HCT116 (cell line): ENCODE measurements around the gene PNLIPRP3. TPM values are rescaled to one million over a fixed set of nuclear protein-coding genes. Genes with fewer than 3 reads are reported as not detected.

Experiments
- ATAC-seq: fragments of 200-7000 bp; cut with Tn5 transposase; 2 replicates; pipeline ENCODE4 v1.9.1; 2020; ENCODE audit warnings: mild to moderate bottlenecking, moderate library complexity
- BruUV-seq: library from RNA; stranded (reverse); fragments of 400-500 nt; replicated peaks from 2 replicates; lab custom pipeline; 2021; lab: Mats Ljungman, UMichigan
- CTCF ChIA-PET: fragments of 300-600 bp; sonication (Branson Sonifier 250); formaldehyde crosslinking; loops from one replicate; lab custom pipeline; 2021; ENCODE audit warnings: antibody characterized with exemption; lab: Charles Lee
- POLR2A ChIA-PET: fragments of 300-600, 350-600 bp; sonication (Branson Sonifier 250); formaldehyde crosslinking; loops from one replicate; lab custom pipeline; 2021; ENCODE audit warnings: antibody characterized with exemption; lab: Charles Lee
- RAD21 ChIA-PET, 2 experiments: fragments of 300-600 bp; sonication (Branson Sonifier 250); formaldehyde crosslinking; loops; one replicate each; lab custom pipeline; 2023; ENCODE audit warnings: low total read pairs in 2 of 2; ENCODE audit not compliant: uncharacterized antibody in 2 of 2, unreplicated experiment in 2 of 2, low non-redundant PET in 1 of 2; lab: Charles Lee
- DNase-seq: peaks from one replicate; pipeline ENCODE4 v3.0.0-alpha.2; 2010; ENCODE audit warnings: low read depth, low spot score
- H2AFZ ChIP-seq: fragments of 200-600 bp; shearing (Covaris generic), sonication (generic); 2 replicates; pipeline ENCODE4 v1.6.1; 2017; ENCODE audit warnings: low read depth, mixed run types, mixed read lengths, antibody characterized with exemption, low read length; ENCODE audit not compliant: poor library complexity, severe bottlenecking
- H3K27ac ChIP-seq: 2 replicates; pipeline ENCODE4 v1.5.1; 2012; ENCODE audit warnings: low read depth, low read length
- H3K27me3 ChIP-seq: fragments of 200-600 bp; sonication (generic); 2 replicates; pipeline ENCODE4 v1.6.1; 2016; ENCODE audit warnings: mixed run types, low read length, mixed read lengths; ENCODE audit not compliant: insufficient read depth
- H3K36me3 ChIP-seq, 2 experiments: fragments of 200-500 bp in 1 of 2; fragments of 200-600 bp in 1 of 2; sonication (Bioruptor generic) in 1 of 2; sonication (generic) in 1 of 2; 2 replicates each; pipeline versions ENCODE4 v1.5.1 to v1.6.1; 2014 to 2016; ENCODE audit warnings: low read length in 2 of 2, inconsistent platforms in 1 of 2, mixed read lengths in 1 of 2, mixed run types in 1 of 2; ENCODE audit not compliant: insufficient read depth in 2 of 2, control insufficient read depth in 1 of 2
- H3K4me1 ChIP-seq, 2 experiments: fragments of 200-600 bp in 1 of 2; sonication (generic) in 1 of 2; 2 replicates each; pipeline versions ENCODE4 v1.5.1 to v1.6.1; 2012 to 2017; ENCODE audit warnings: low read length in 2 of 2, inconsistent platforms in 1 of 2, mild to moderate bottlenecking in 1 of 2, mixed read lengths in 1 of 2, mixed run types in 1 of 2, moderate library complexity in 1 of 2; ENCODE audit not compliant: insufficient read depth in 2 of 2, control insufficient read depth in 1 of 2
- H3K4me2 ChIP-seq: fragments of 200-600 bp; sonication (generic); 2 replicates; pipeline ENCODE4 v1.6.1; 2017; ENCODE audit warnings: mixed run types, low read length, mixed read lengths
- H3K4me3 ChIP-seq, 2 experiments: fragments of 200-600 bp in 1 of 2; sonication (generic) in 1 of 2; replicated peaks in 1 of 2; 2 replicates each; pipeline ENCODE4 v1.5.1; 2011 to 2016; ENCODE audit warnings: low read length in 2 of 2, control low read depth in 1 of 2, low read depth in 1 of 2, mild to moderate bottlenecking in 1 of 2, mixed read lengths in 1 of 2, mixed run types in 1 of 2
- H3K79me2 ChIP-seq: fragments of 200-600 bp; sonication (generic); 2 replicates; pipeline ENCODE4 v1.6.1; 2017; ENCODE audit warnings: mild to moderate bottlenecking, mixed run types, low read length, moderate library complexity, mixed read lengths; ENCODE audit not compliant: insufficient read depth
- H3K9ac ChIP-seq: fragments of 200-600 bp; sonication (generic); 2 replicates; pipeline ENCODE4 v1.6.1; 2016; ENCODE audit warnings: low read length, mixed read lengths
- H3K9me2 ChIP-seq: fragments of 200-600 bp; sonication (generic), shearing (Covaris generic); 2 replicates; pipeline ENCODE4 v1.6.1; 2017; ENCODE audit warnings: mixed run types, mild to moderate bottlenecking, moderate library complexity; ENCODE audit not compliant: insufficient read depth
- H3K9me3 ChIP-seq, 2 experiments: fragments of 200-500 bp in 1 of 2; fragments of 200-600 bp in 1 of 2; sonication (Bioruptor generic) in 1 of 2; sonication (generic) in 1 of 2; 2 replicates each; pipeline ENCODE4 v1.6.1; 2014 to 2017; ENCODE audit warnings: low read length in 2 of 2, mixed read lengths in 2 of 2, inconsistent platforms in 1 of 2, low read depth in 1 of 2, mild to moderate bottlenecking in 1 of 2, mixed run types in 1 of 2, moderate library complexity in 1 of 2; ENCODE audit not compliant: control insufficient read depth in 1 of 2, insufficient read depth in 1 of 2
- H4K20me1 ChIP-seq: fragments of 200-600 bp; sonication (generic), shearing (Covaris generic); 2 replicates; pipeline ENCODE4 v1.6.1; 2017; ENCODE audit warnings: mixed run types, mild to moderate bottlenecking, moderate library complexity; ENCODE audit not compliant: insufficient read depth
- CEBPB ChIP-seq: IDR thresholded peaks from 2 replicates; pipeline ENCODE4 v1.6.1; 2012; ENCODE audit warnings: low read depth
- EGR1 ChIP-seq: IDR thresholded peaks from 2 replicates; pipeline ENCODE4 v1.6.1; 2012; ENCODE audit warnings: low read depth
- EZH2 ChIP-seq: fragments of 200-600 bp; sonication (generic); IDR thresholded peaks from 2 replicates; pipeline ENCODE4 v1.6.1; 2017; ENCODE audit warnings: antibody characterized with exemption, mixed run types
- RAD21 ChIP-seq: IDR thresholded peaks from 2 replicates; pipeline ENCODE4 v1.6.1; 2012; ENCODE audit warnings: low read depth, mild to moderate bottlenecking
- YY1 ChIP-seq: IDR thresholded peaks from 2 replicates; pipeline ENCODE4 v1.6.1; 2011; ENCODE audit warnings: low read length, low read depth, moderate library complexity, mild to moderate bottlenecking; ENCODE audit not compliant: insufficient replicate concordance; ENCODE audit errors: extremely low read depth
- ZFX ChIP-seq: fragments of 450-650 bp; IDR thresholded peaks from 2 replicates; pipeline ENCODE4 v1.6.1; 2017
- intact Hi-C: fragments of 100-400 bp; cut with micrococcal nuclease; formaldehyde crosslinking; loops from 2 replicates; pipeline ENCODE4 v1.10.0; 2022
- total RNA-seq: library from RNA; stranded (reverse); gene quantifications from one replicate; pipeline ENCODE4 v1.2.1, GENCODE V29; 2021; ENCODE audit not compliant: unreplicated experiment
- TF ChIP-seq, protein P1 (sequence below): IDR thresholded peaks from 2 replicates; pipeline ENCODE4 v1.6.1; 2012; ENCODE audit warnings: low read depth
- TF ChIP-seq, protein P2 (sequence below), 3 experiments: fragments of 200-600 bp in 1 of 3; sonication (generic) in 1 of 3; IDR thresholded peaks in 2 of 3; conservative IDR thresholded peaks in 1 of 3; 2 replicates each; pipeline ENCODE4 v1.5.1; 2012 to 2017; ENCODE audit warnings: low read depth in 2 of 3, low read length in 2 of 3, antibody characterized with exemption in 1 of 3, borderline replicate concordance in 1 of 3, control low read depth in 1 of 3, mild to moderate bottlenecking in 1 of 3, mixed read lengths in 1 of 3, mixed run types in 1 of 3, moderate library complexity in 1 of 3; ENCODE audit not compliant: insufficient read depth in 1 of 3
- TF ChIP-seq, protein P3 (sequence below): IDR thresholded peaks from 2 replicates; pipeline ENCODE4 v1.6.1; 2011; ENCODE audit warnings: mild to moderate bottlenecking, low read length, moderate library complexity; ENCODE audit not compliant: insufficient replicate concordance; ENCODE audit errors: extremely low read depth

PNLIPRP3 gene
- total RNA-seq, 1 experiment from 2014 or later, result not detected

DNA sequence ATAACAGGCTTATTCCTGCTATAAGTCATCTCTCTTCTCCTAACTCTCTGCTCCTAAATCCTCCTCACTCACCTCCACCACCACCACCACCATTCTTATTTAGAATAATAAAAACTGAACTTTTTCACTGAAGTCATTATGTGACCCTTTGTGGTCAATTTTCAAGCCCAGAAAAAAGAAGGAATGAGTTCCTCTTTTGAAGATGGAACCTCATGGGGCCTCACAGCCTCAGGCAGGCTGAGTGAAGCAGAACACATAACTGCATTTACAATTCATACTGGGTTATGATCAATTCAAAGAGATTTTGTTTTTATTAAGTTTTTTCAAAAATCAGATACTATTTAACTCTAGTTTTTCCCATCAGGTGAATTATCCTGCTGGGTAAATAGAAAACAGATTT lies 29.8 kb downstream of the PNLIPRP3 start:
- Histone ChIP-seq H3K9ac (no peak overlapping the region), H3K4me1 (no peaks in the 10 kb centered on the region), H3K4me2 (no peak overlapping the region), H3K79me2 (no peaks in the 10 kb centered on the region), H3K9me2 (no peaks in the 10 kb centered on the region), H3K27me3 (peaks cover 26% of the 10 kb centered on the region), H3K36me3 (no peaks in the 10 kb centered on the region), H3K9me3 (no peaks in the 10 kb centered on the region), H4K20me1 (no peaks in the 10 kb centered on the region), H3K4me3 (no peak overlapping the region), H2AFZ (no peak overlapping the region), H3K27ac (no peak overlapping the region)
- TF ChIP-seq ZFX (no peak), EGR1 (no peak)
- ATAC-seq, result no peak
- no peak for DNase-seq
- ChIA-PET RAD21 (no interaction called here), CTCF (no interaction called here), POLR2A (no interaction called here)
- no TSS peak for BruUV-seq
- intact Hi-C loops, result no loop called here

DNA sequence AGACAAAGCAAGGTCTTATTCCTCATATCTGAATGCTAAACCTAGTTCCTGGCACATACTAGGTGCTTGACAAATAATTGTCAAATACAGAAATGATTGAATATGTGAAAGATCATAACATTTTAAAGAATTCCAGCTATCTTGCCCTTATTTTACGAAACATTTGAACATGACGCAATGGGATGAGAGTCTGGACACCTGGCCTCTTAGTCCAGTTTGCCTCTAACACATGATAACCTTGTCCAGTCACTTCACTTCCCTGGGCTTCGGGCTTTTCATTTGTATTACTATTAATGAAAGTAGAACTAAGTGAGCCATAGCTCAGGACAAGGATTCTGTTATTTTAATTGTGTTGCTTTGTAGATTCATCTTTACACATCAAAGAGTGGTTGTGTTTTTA lies 32.6 kb downstream of the PNLIPRP3 start:
- Histone ChIP-seq H3K9ac (no peak overlapping the region), H3K27ac (no peak overlapping the region), H2AFZ (no peak overlapping the region), H3K4me1 (no peaks in the 10 kb centered on the region), H3K9me3 (no peaks in the 10 kb centered on the region), H3K4me2 (no peak overlapping the region), H4K20me1 (no peaks in the 10 kb centered on the region), H3K27me3 (peaks cover 17% of the 10 kb centered on the region), H3K4me3 (no peak overlapping the region), H3K36me3 (no peaks in the 10 kb centered on the region), H3K79me2 (no peaks in the 10 kb centered on the region), H3K9me2 (no peaks in the 10 kb centered on the region)
- no peak for DNase-seq
- intact Hi-C loops, result no loop called here
- no peak for ATAC-seq
- POLR2A ChIA-PET, result no interaction called here
- TF ChIP-seq EGR1 (no peak), CEBPB (no peak), YY1 (no peak), EZH2 (no peak), RAD21 (no peak)
- TF ChIP-seq, protein P1, sequence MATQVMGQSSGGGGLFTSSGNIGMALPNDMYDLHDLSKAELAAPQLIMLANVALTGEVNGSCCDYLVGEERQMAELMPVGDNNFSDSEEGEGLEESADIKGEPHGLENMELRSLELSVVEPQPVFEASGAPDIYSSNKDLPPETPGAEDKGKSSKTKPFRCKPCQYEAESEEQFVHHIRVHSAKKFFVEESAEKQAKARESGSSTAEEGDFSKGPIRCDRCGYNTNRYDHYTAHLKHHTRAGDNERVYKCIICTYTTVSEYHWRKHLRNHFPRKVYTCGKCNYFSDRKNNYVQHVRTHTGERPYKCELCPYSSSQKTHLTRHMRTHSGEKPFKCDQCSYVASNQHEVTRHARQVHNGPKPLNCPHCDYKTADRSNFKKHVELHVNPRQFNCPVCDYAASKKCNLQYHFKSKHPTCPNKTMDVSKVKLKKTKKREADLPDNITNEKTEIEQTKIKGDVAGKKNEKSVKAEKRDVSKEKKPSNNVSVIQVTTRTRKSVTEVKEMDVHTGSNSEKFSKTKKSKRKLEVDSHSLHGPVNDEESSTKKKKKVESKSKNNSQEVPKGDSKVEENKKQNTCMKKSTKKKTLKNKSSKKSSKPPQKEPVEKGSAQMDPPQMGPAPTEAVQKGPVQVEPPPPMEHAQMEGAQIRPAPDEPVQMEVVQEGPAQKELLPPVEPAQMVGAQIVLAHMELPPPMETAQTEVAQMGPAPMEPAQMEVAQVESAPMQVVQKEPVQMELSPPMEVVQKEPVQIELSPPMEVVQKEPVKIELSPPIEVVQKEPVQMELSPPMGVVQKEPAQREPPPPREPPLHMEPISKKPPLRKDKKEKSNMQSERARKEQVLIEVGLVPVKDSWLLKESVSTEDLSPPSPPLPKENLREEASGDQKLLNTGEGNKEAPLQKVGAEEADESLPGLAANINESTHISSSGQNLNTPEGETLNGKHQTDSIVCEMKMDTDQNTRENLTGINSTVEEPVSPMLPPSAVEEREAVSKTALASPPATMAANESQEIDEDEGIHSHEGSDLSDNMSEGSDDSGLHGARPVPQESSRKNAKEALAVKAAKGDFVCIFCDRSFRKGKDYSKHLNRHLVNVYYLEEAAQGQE, result no peak
- TF ChIP-seq, protein P2, sequence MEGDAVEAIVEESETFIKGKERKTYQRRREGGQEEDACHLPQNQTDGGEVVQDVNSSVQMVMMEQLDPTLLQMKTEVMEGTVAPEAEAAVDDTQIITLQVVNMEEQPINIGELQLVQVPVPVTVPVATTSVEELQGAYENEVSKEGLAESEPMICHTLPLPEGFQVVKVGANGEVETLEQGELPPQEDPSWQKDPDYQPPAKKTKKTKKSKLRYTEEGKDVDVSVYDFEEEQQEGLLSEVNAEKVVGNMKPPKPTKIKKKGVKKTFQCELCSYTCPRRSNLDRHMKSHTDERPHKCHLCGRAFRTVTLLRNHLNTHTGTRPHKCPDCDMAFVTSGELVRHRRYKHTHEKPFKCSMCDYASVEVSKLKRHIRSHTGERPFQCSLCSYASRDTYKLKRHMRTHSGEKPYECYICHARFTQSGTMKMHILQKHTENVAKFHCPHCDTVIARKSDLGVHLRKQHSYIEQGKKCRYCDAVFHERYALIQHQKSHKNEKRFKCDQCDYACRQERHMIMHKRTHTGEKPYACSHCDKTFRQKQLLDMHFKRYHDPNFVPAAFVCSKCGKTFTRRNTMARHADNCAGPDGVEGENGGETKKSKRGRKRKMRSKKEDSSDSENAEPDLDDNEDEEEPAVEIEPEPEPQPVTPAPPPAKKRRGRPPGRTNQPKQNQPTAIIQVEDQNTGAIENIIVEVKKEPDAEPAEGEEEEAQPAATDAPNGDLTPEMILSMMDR (IDR thresholded peaks at IDR 0.05 in 2 of 3, conservative IDR thresholded peaks at IDR 0.05 in 1 of 3; ENCODE audit: borderline replicate concordance in 1 of 3, insufficient read depth in 1 of 3, low read depth in 2 of 3, low read length in 2 of 3), result no peak
- TF ChIP-seq, protein P3, sequence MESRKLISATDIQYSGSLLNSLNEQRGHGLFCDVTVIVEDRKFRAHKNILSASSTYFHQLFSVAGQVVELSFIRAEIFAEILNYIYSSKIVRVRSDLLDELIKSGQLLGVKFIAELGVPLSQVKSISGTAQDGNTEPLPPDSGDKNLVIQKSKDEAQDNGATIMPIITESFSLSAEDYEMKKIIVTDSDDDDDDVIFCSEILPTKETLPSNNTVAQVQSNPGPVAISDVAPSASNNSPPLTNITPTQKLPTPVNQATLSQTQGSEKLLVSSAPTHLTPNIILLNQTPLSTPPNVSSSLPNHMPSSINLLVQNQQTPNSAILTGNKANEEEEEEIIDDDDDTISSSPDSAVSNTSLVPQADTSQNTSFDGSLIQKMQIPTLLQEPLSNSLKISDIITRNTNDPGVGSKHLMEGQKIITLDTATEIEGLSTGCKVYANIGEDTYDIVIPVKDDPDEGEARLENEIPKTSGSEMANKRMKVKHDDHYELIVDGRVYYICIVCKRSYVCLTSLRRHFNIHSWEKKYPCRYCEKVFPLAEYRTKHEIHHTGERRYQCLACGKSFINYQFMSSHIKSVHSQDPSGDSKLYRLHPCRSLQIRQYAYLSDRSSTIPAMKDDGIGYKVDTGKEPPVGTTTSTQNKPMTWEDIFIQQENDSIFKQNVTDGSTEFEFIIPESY, result no peak
- no TSS peak for BruUV-seq
- CTCF ChIA-PET, result interaction anchor here (1.2 kb wide), 1 partner anchor 11 kb away, joined by 4 read pairs; no protein-coding TSS in a partner anchor
- RAD21 ChIA-PET, result no interaction called here
